ENCODE results near the gene AFF3. TPM values are rescaled to one million over a fixed set of nuclear protein-coding genes. Genes with fewer than 3 reads are reported as not detected.

Gene AFF3, protein sequence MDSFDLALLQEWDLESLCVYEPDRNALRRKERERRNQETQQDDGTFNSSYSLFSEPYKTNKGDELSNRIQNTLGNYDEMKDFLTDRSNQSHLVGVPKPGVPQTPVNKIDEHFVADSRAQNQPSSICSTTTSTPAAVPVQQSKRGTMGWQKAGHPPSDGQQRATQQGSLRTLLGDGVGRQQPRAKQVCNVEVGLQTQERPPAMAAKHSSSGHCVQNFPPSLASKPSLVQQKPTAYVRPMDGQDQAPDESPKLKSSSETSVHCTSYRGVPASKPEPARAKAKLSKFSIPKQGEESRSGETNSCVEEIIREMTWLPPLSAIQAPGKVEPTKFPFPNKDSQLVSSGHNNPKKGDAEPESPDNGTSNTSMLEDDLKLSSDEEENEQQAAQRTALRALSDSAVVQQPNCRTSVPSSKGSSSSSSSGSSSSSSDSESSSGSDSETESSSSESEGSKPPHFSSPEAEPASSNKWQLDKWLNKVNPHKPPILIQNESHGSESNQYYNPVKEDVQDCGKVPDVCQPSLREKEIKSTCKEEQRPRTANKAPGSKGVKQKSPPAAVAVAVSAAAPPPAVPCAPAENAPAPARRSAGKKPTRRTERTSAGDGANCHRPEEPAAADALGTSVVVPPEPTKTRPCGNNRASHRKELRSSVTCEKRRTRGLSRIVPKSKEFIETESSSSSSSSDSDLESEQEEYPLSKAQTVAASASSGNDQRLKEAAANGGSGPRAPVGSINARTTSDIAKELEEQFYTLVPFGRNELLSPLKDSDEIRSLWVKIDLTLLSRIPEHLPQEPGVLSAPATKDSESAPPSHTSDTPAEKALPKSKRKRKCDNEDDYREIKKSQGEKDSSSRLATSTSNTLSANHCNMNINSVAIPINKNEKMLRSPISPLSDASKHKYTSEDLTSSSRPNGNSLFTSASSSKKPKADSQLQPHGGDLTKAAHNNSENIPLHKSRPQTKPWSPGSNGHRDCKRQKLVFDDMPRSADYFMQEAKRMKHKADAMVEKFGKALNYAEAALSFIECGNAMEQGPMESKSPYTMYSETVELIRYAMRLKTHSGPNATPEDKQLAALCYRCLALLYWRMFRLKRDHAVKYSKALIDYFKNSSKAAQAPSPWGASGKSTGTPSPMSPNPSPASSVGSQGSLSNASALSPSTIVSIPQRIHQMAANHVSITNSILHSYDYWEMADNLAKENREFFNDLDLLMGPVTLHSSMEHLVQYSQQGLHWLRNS (N-terminal part only)
- 5.2 TPM for polyA plus RNA-seq (2013, experiment 1 of 4)
- polyA plus RNA-seq (2013, experiment 2 of 4), result 5.3 TPM
- polyA plus RNA-seq (2013, experiment 3 of 4), result 6.1 TPM
- 9.7 TPM for polyA plus RNA-seq (2013, experiment 4 of 4)

DNA sequence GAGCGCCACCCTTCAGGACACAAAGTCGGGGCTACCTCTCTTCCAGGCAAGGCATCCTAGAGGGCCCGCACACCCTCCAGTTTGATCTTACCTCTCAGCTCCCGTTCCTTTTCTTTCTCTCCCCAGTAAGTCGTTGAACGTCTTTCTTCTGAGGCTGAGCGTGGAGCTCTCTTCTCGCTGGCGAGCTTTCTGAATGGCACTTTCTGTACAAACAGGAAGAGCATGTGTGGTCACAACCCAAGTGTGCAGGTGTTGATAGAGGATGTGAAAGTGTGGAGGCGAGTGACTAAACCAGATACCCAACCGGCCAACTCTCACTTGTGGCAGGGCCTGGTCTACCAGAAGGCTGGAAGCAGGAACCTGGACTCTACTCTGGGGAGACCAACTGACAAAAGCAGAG, at the start of gene AFF3:
Gene AFF3, minus strand, starts transcription at position 198 of the 400 bp plus-strand sequence. CDS start 38,136 bp downstream, outside the sequence.
- Histone ChIP-seq H3K9me3 (ENCODE audit: control insufficient read depth, low read length) (no peaks in the 10 kb centered on the region), H3K27ac (ENCODE audit: insufficient read depth, low read depth, low read length, poor library complexity, severe bottlenecking) (no peak within 1 kb of the TSS), H3K4me3 (ENCODE audit: insufficient read depth, low read depth, low read length) (no peak within 1 kb of the TSS), H3K36me3 (ENCODE audit: control insufficient read depth, insufficient read depth, low read length) (no peaks in the 10 kb centered on the region), H3K4me1 (ENCODE audit: control insufficient read depth, insufficient read depth, low read length) (no peaks in the 10 kb centered on the region), H3K27me3 (ENCODE audit: control insufficient read depth, insufficient read depth, low read length, poor library complexity, severe bottlenecking) (no peaks in the 10 kb centered on the region)
- WGBS, 2 experiments, result 91 to 92% methylated on average over 11 of the region's 11 CpGs

- Histone ChIP-seq H3K27ac (ENCODE audit: insufficient read depth, low read depth, low read length, poor library complexity, severe bottlenecking) (no peak overlapping the region), H3K36me3 (ENCODE audit: control insufficient read depth, insufficient read depth, low read length) (no peaks in the 10 kb centered on the region), H3K4me3 (ENCODE audit: insufficient read depth, low read depth, low read length) (no peak overlapping the region), H3K9me3 (ENCODE audit: control insufficient read depth, low read length) (no peaks in the 10 kb centered on the region), H3K4me1 (ENCODE audit: control insufficient read depth, insufficient read depth, low read length) (peaks cover 6% of the 10 kb centered on the region), H3K27me3 (ENCODE audit: control insufficient read depth, insufficient read depth, low read length, poor library complexity, severe bottlenecking) (peaks cover 11% of the 10 kb centered on the region)
- WGBS, 2 experiments, result 87 to 88% methylated on average over 6 of the region's 6 CpGs
Measured at GRCh38 chr2:100189387-100189786, 47.0 kb upstream of the AFF3 start.

DNA sequence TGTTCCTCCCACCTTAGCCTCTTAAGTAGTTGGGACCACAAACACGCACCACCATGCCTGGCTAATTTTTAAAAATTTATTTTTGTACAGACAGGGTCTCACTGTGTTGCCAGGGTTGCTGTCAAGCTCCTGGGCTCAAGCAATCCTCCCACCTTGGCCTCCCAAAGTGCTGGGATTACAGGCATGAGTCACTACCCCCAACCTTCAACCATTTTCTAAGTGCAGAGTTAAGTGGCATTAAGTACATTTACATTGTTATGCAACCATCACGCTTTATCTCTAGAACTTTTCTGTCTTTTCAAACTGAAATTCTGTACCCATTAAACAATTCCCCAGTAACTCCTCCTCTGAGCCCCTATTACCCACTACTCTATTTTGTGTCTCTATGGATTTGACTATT, 45.9 kb upstream of the AFF3 start:
- H3K4me1 ChIP-seq (ENCODE audit: control insufficient read depth, insufficient read depth, low read length), result peaks cover 8% of the 10 kb centered on the region
- H3K9me3 ChIP-seq (ENCODE audit: control insufficient read depth, low read length), result no peaks in the 10 kb centered on the region
- H3K36me3 ChIP-seq (ENCODE audit: control insufficient read depth, insufficient read depth, low read length), result no peaks in the 10 kb centered on the region
- H3K27me3 ChIP-seq (ENCODE audit: control insufficient read depth, insufficient read depth, low read length, poor library complexity, severe bottlenecking), result peaks cover 22% of the 10 kb centered on the region
- 67% methylated on average over 2 of the region's 2 CpGs for WGBS, 2 experiments
- H3K27ac ChIP-seq (ENCODE audit: insufficient read depth, low read depth, low read length, poor library complexity, severe bottlenecking), result no peak overlapping the region
- H3K4me3 ChIP-seq (ENCODE audit: insufficient read depth, low read depth, low read length), result no peak overlapping the region

GRCh38 chr2:100186126-100186525, 43.7 kb upstream of the AFF3 start:
- peaks cover 31% of the 10 kb centered on the region for H3K27me3 ChIP-seq (ENCODE audit: control insufficient read depth, insufficient read depth, low read length, poor library complexity, severe bottlenecking)
- no peak overlapping the region for H3K4me3 ChIP-seq (ENCODE audit: insufficient read depth, low read depth, low read length)
- 93 to 97% methylated on average over 8 of the region's 8 CpGs for WGBS, 2 experiments
- H3K4me1 ChIP-seq (ENCODE audit: control insufficient read depth, insufficient read depth, low read length), result peaks cover 26% of the 10 kb centered on the region
- no peaks in the 10 kb centered on the region for H3K36me3 ChIP-seq (ENCODE audit: control insufficient read depth, insufficient read depth, low read length)
- H3K9me3 ChIP-seq (ENCODE audit: control insufficient read depth, low read length), result no peaks in the 10 kb centered on the region
- no peak overlapping the region for H3K27ac ChIP-seq (ENCODE audit: insufficient read depth, low read depth, low read length, poor library complexity, severe bottlenecking)

GRCh38 chr2:100185516-100185915, 43.1 kb upstream of the AFF3 start:
- peaks cover 37% of the 10 kb centered on the region for H3K27me3 ChIP-seq (ENCODE audit: control insufficient read depth, insufficient read depth, low read length, poor library complexity, severe bottlenecking)
- H3K4me1 ChIP-seq (ENCODE audit: control insufficient read depth, insufficient read depth, low read length), result peaks cover 26% of the 10 kb centered on the region
- H3K27ac ChIP-seq (ENCODE audit: insufficient read depth, low read depth, low read length, poor library complexity, severe bottlenecking), result no peak overlapping the region
- no peaks in the 10 kb centered on the region for H3K9me3 ChIP-seq (ENCODE audit: control insufficient read depth, low read length)
- WGBS, 2 experiments, result 93% methylated on average over 5 of the region's 5 CpGs
- H3K4me3 ChIP-seq (ENCODE audit: insufficient read depth, low read depth, low read length), result no peak overlapping the region
- H3K36me3 ChIP-seq (ENCODE audit: control insufficient read depth, insufficient read depth, low read length), result no peaks in the 10 kb centered on the region

- Histone ChIP-seq H3K9me3 (ENCODE audit: control insufficient read depth, low read length) (no peaks in the 10 kb centered on the region), H3K4me1 (ENCODE audit: control insufficient read depth, insufficient read depth, low read length) (peaks cover 26% of the 10 kb centered on the region), H3K27me3 (ENCODE audit: control insufficient read depth, insufficient read depth, low read length, poor library complexity, severe bottlenecking) (peaks cover 41% of the 10 kb centered on the region), H3K36me3 (ENCODE audit: control insufficient read depth, insufficient read depth, low read length) (no peaks in the 10 kb centered on the region), H3K4me3 (ENCODE audit: insufficient read depth, low read depth, low read length) (no peak overlapping the region), H3K27ac (ENCODE audit: insufficient read depth, low read depth, low read length, poor library complexity, severe bottlenecking) (no peak overlapping the region)
- 89 to 92% methylated on average over 3 of the region's 3 CpGs for WGBS, 2 experiments
Measured at GRCh38 chr2:100185105-100185504, 42.7 kb upstream of the AFF3 start.

- Histone ChIP-seq H3K36me3 (ENCODE audit: control insufficient read depth, insufficient read depth, low read length) (no peaks in the 10 kb centered on the region), H3K4me1 (ENCODE audit: control insufficient read depth, insufficient read depth, low read length) (peaks cover 26% of the 10 kb centered on the region), H3K9me3 (ENCODE audit: control insufficient read depth, low read length) (no peaks in the 10 kb centered on the region), H3K27me3 (ENCODE audit: control insufficient read depth, insufficient read depth, low read length, poor library complexity, severe bottlenecking) (peaks cover 46% of the 10 kb centered on the region), H3K27ac (ENCODE audit: insufficient read depth, low read depth, low read length, poor library complexity, severe bottlenecking) (no peak overlapping the region), H3K4me3 (ENCODE audit: insufficient read depth, low read depth, low read length) (no peak overlapping the region)
- 91 to 99% methylated on average over 4 of the region's 4 CpGs for WGBS, 2 experiments
Measured at GRCh38 chr2:100184055-100184737, 41.8 kb upstream of the AFF3 start.

DNA sequence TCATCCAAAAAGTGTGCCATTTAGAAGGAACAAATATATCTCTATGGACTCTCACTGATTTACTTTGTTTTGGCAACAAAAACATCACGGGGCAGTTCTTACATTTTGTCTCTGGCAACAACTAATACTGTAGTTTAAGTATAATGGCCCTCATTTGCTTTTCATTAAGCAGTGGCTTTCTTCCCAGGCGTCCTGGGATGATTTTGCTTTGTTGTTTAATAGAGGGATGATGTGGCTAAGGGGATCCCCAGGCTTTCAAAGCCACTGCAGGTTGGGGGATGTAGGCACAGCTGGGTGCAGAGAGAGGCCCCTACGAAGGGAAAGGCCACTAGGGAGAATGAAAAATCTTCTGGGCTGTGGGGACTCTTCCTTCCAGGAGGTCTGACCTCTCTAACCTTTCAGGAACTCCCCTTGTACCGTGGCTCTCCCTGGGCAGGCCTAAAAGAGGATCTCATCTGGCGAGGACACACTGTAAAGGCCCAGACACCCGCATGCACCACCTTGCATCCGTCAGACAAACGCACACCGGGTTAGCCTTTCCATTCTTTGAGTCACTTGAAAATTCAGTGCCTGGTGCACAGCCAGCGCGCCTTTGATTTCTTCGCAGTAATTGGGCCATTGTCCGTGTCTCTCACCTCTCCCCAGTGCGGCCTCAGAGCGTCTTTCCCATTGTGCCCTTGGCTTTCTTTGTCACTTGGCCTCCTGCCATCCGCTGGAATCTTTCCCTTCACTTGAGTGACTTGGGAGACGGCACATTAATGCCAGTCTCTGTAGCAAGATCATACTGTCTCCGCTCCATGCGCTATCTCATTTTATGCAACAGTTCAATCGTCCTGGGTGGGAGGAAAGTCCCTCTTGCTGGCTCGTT, 40.3 kb upstream of the AFF3 start:
- Histone ChIP-seq H3K4me1 (ENCODE audit: control insufficient read depth, insufficient read depth, low read length) (peaks cover 26% of the 10 kb centered on the region), H3K36me3 (ENCODE audit: control insufficient read depth, insufficient read depth, low read length) (no peaks in the 10 kb centered on the region), H3K27ac (ENCODE audit: insufficient read depth, low read depth, low read length, poor library complexity, severe bottlenecking) (no peak overlapping the region), H3K27me3 (ENCODE audit: control insufficient read depth, insufficient read depth, low read length, poor library complexity, severe bottlenecking) (peaks cover 46% of the 10 kb centered on the region), H3K9me3 (ENCODE audit: control insufficient read depth, low read length) (no peaks in the 10 kb centered on the region), H3K4me3 (ENCODE audit: insufficient read depth, low read depth, low read length) (no peak overlapping the region)
- 17 to 18% methylated on average over 20 to 21 of the region's 21 CpGs for WGBS, 2 experiments

DNA sequence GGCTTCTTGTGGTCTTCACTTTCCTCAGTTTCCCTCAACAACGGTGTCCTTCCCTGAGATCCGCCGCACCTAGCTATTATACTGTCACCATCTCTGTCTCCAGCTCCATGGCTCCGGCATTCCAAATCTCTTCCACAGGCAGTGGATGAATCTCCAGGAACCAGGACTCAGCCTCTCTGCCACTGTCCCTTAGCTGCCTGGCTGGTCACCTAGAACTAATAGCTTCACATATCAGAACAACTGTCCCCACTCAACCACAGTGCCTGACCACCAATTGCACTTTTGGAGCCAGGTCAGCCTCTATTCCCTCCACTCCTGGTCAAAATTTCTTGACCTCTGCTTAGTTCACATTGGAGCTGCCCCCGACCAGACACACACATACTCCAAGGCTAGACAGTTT, 38.1 kb upstream of the AFF3 start:
- Histone ChIP-seq H3K27ac (ENCODE audit: insufficient read depth, low read depth, low read length, poor library complexity, severe bottlenecking) (no peak overlapping the region), H3K36me3 (ENCODE audit: control insufficient read depth, insufficient read depth, low read length) (no peaks in the 10 kb centered on the region), H3K4me3 (ENCODE audit: insufficient read depth, low read depth, low read length) (no peak overlapping the region), H3K4me1 (ENCODE audit: control insufficient read depth, insufficient read depth, low read length) (peaks cover 26% of the 10 kb centered on the region), H3K9me3 (ENCODE audit: control insufficient read depth, low read length) (no peaks in the 10 kb centered on the region), H3K27me3 (ENCODE audit: control insufficient read depth, insufficient read depth, low read length, poor library complexity, severe bottlenecking) (peaks cover 45% of the 10 kb centered on the region)
- WGBS, 2 experiments, result 94 to 96% methylated on average over 5 of the region's 5 CpGs
